Ovary (tissue), 9 donors: Measurements from ENCODE around the gene RNF183. TPM values are rescaled to one million over a fixed set of nuclear protein-coding genes. Genes with fewer than 3 reads are reported as not detected.

ENCODE experiments used
- DNase-seq, 5 donors: peaks; one replicate each; pipeline ENCODE4 v3.0.0-alpha.2; 2019 to 2020
- H3K27ac ChIP-seq, 2 donors: fragments of 200-600 bp; one replicate each; pipeline versions ENCODE4 v1.5.1 to v1.8.0; 2019 to 2022
- H3K27me3 ChIP-seq: fragments of 200-600 bp; one replicate; pipeline ENCODE4 v1.8.0; 2022
- H3K36me3 ChIP-seq: fragments of 200-600 bp; sonication (generic); one replicate; pipeline ENCODE4 v1.5.1; 2019
- H3K4me1 ChIP-seq: one replicate; pipeline ENCODE4 v1.8.1; 2013; ENCODE audit warnings: mild to moderate bottlenecking, moderate library complexity; ENCODE audit not compliant: insufficient read depth
- H3K4me3 ChIP-seq: fragments of 200-600 bp; sonication (generic); one replicate; pipeline ENCODE4 v1.5.1; 2017
- H3K9me3 ChIP-seq, 2 donors: fragments of 200-600 bp in 1 of 2; sonication (generic) in 1 of 2; one replicate each; pipeline versions ENCODE4 v1.5.1 to v1.8.1; 2013 to 2019; ENCODE audit warnings: mild to moderate bottlenecking in 1 of 2, moderate library complexity in 1 of 2
- CTCF ChIP-seq, 3 donors: fragments of 450-650 bp in 2 of 3; fragments of 200-600 bp in 1 of 3; IDR thresholded peaks; one replicate each; pipeline versions ENCODE4 v1.5.1 to v1.8.0; 2016 to 2022; ENCODE audit warnings: antibody characterized with exemption in 3 of 3, mild to moderate bottlenecking in 1 of 3
- EP300 ChIP-seq: sonication (generic); formaldehyde crosslinking; IDR thresholded peaks from one replicate; pipeline ENCODE4 v1.6.1; 2017; ENCODE audit warnings: antibody characterized with exemption
- POLR2A ChIP-seq: fragments of 450-650 bp; IDR thresholded peaks from one replicate; pipeline ENCODE4 v1.6.1; 2017; ENCODE audit warnings: antibody characterized with exemption, mild to moderate bottlenecking, moderate library complexity
- WGBS, 3 donors: extraction: QIAGEN DNeasy Blood & Tissue Kit in 1 of 3; methylation state at CpG; one replicate each; pipeline versions ENCODE4 v1.1.5 to v1.1.7; 2013 to 2017; 5-methylcytosine and 5-hydroxymethylcytosine counted together
- intact Hi-C, 4 donors: fragments of 100-400 bp; cut with DNase I; formaldehyde crosslinking; loops; one replicate each; pipeline versions ENCODE4 v1.11.0 to v1.15.1; 2022 to 2023
- polyA plus RNA-seq, 2 donors: library from polyadenylated mRNA; stranded (reverse); fragments of 200-250 nt in 1 of 2; fragments of 350-450 nt in 1 of 2; fragmentation: Illumina TruSeq in 1 of 2; extraction: RNeasy Lipid Tissue Mini Kit (QIAGEN cat#74804) in 1 of 2; gene quantifications; one replicate each; pipeline ENCODE4 v1.2.3, GENCODE V29; 2013 to 2014
- total RNA-seq, 7 donors: library from RNA; depleted of rRNA in 2 of 7; stranded (reverse); fragments of >200 nt in 2 of 7; fragmentation: NEBNext Ultra II Directional in 3 of 7; extraction: Animal tissue kit (Norgen Biotek cat#: 25700) in 3 of 7; gene quantifications; one replicate each; pipeline versions ENCODE4 v1.1.0 to v1.2.4, GENCODE V29; 2016 to 2023
- donor health status: DM: no; HTN: no; CAD: no; lungs with moderate emphysema.
- donor health status: DM: no; HTN: no; CAD: no.
- donor health status: Bipolar disorder and iron deficiency.
- donor health status: DM: yes; HTN: yes; CAD: no.
- donor health status: DM: no; HTN: no; CAD: no.
- donor health status: DM: yes; HTN: yes; CAD: no.

The RNF183 gene
- total and polyA plus RNA-seq, 9 donors, result 0.06 to 1.3 (median 0.48) TPM; not detected in 5

DNA sequence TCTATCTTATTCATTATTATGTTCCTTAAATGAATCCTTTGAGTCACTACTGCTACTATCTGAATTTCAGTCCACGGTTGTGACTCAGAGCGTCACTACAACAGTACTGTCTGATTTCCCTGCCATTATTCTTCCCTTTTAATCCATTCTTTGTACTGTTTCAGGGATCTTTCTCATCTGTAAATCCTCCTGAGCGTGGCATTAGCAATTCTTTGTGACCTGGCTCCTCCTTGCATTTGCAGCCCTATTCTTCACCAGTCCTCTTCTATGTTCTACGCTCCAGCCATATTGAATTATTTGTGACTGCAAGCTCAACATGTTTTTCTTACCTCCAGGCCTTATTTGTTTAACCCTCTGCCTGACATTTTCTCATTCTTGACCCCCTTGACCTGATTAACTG is 21.8 kb downstream of the RNF183 start:
- H3K36me3 ChIP-seq, result no peaks in the 10 kb centered on the region
- H3K9me3 ChIP-seq, result no peaks in the 10 kb centered on the region
- TF ChIP-seq POLR2A (no peak), EP300 (no peak), CTCF (IDR thresholded peaks at IDR 0.05) (no peak)
- intact Hi-C loops, result no loop called here
- no peak for DNase-seq
- no peaks in the 10 kb centered on the region for H3K4me1 ChIP-seq
- H3K27me3 ChIP-seq, result no peaks in the 10 kb centered on the region
- H3K4me3 ChIP-seq, result no peak overlapping the region
- H3K27ac ChIP-seq, result no peak overlapping the region
- 94 to 99% (median 97%) methylated on average over 4 of the region's 4 CpGs for WGBS, 3 donors

DNA sequence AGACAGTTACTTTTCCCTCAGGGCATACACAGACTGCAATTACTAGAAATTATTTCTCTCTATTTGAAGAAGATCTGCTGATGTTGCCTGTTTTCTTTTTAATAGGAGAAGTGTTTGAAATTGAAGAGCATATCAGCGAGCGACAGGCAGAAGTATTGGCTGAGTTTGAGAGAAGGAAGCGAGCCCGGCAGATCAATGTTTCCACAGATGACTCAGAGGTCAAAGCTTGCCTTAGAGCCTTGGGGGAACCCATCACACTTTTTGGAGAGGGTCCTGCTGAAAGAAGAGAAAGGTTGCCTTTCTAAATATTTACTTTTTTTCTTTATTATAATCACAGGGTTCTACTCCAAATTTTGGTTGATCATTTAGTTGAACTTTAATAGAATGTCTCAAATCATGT is 24.3 kb downstream of the RNF183 start:
- no peak for TF ChIP-seq CTCF (IDR thresholded peaks at IDR 0.05)
- TF ChIP-seq POLR2A, result no peak
- TF ChIP-seq EP300, result no peak
- H3K27ac ChIP-seq, result no peak overlapping the region
- no peak overlapping the region for H3K4me3 ChIP-seq
- WGBS, 3 donors, result 78 to 84% (median 80%) methylated on average over 4 of the region's 4 CpGs
- H3K9me3 ChIP-seq, result no peaks in the 10 kb centered on the region
- no peak for DNase-seq
- intact Hi-C loops, result loop anchor here in 3 of 4 donors (10.0 kb wide), 3 partner anchors 126 to 386 kb away; partner anchors contain the start of gene ALAD (in 1 of the 3)
- H3K4me1 ChIP-seq, result no peaks in the 10 kb centered on the region
- H3K27me3 ChIP-seq, result no peaks in the 10 kb centered on the region
- H3K36me3 ChIP-seq, result no peaks in the 10 kb centered on the region

GRCh38 chr9:113275157-113276131 is 27.7 kb downstream of the RNF183 start, which contains the start of the genes CDC26 and PRPF4:
TSS of gene CDC26 (minus strand) at chr9:113275572. CDS start at chr9:113272507, 3,065 bp downstream.
TSS of gene PRPF4 (plus strand) at chr9:113275658. CDS start at chr9:113275744, 86 bp downstream.
- 1% methylated on average over 47 to 63 of the region's 63 CpGs for WGBS, 3 donors
- Histone ChIP-seq H3K9me3 (no peaks in the 10 kb centered on the region), H3K36me3 (no peaks in the 10 kb centered on the region), H3K27me3 (no peaks in the 10 kb centered on the region), H3K4me3 (peak within 1 kb of the TSS; percentile 94), H3K27ac (peak within 1 kb of the TSS; percentile 70 to 81), H3K4me1 (no peaks in the 10 kb centered on the region)
- no peak for TF ChIP-seq CTCF (IDR thresholded peaks at IDR 0.05)
- peak; percentile 98 for TF ChIP-seq POLR2A
- TF ChIP-seq EP300, result peak; percentile 92
- intact Hi-C loops, result loop anchor here in 3 of 4 donors (10.0 kb wide), 3 partner anchors 129 to 389 kb away; partner anchors contain the start of gene ALAD (in 1 of the 3)
- peak; percentile 97 to 99 (median 97) for DNase-seq

DNA sequence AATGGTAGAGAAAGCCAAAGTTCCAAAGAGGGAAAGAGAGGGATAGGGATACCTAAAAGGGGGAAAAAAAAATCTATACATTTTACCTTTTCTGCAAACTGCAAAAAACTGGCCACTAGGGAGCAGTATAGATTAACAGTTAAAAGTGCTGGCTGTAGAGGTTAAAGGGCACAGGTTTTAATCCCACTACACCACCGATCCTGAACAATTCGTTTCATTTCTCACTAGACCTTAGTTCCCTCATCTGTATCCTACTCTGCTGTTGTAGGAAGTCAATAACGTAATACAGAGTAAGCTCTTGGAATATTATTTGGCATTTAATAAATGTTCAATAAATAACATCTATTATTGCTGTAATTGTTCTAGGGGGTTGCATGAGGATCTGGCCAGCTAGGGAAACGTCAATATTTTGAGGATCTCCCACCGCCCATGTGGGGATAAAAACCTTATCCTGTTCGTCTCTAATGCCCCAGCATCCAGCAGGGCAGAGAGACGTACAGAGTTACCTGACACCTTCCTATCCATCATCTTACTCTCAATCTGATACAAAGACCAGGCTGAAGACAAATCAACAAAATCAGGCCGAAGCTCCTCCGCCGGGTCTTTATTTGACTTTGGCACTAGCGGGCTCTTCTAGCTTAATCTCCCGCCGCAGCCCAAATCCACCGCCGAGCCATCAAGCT is 28.6 kb downstream of the RNF183 start:
- no peak for DNase-seq
- Histone ChIP-seq H3K27me3 (no peaks in the 10 kb centered on the region), H3K4me3 (peak overlapping the region; percentile 94), H3K9me3 (no peaks in the 10 kb centered on the region), H3K4me1 (no peaks in the 10 kb centered on the region), H3K36me3 (no peaks in the 10 kb centered on the region), H3K27ac (peak overlapping the region; percentile 70 to 81)
- WGBS, 3 donors, result 1% methylated on average over 15 of the region's 15 CpGs
- intact Hi-C loops, result loop anchor here in 3 of 4 donors (5.0 to 10.0 kb wide), 4 partner anchors 128 to 390 kb away; partner anchors contain the start of gene ALAD (in 2 of the 3)
- no peak for TF ChIP-seq EP300
- peak in 2 of 3 donors; percentile 58 to 59 for TF ChIP-seq CTCF (IDR thresholded peaks at IDR 0.05)
